ENCODE data around the gene ETV5. TPM values are rescaled to one million over a fixed set of nuclear protein-coding genes. Genes with fewer than 3 reads are reported as not detected.

Gene ETV5
- 0.10 and 0.74 TPM in 2 replicates for total RNA-seq
- 0.49 TPM for total RNA-seq (2013)
- polyA plus RNA-seq, result 0.12 and 0.92 TPM in 2 replicates
- polyA minus RNA-seq, result 0.43 and 3.9 TPM in 2 replicates

GRCh38 chr3:186108941-186109865 lies at the start of gene ETV5:
TSS of gene ETV5 (minus strand) at chr3:186109089. CDS start at chr3:186105868, 3,221 bp downstream.
- Histone ChIP-seq H4K20me1 (ENCODE audit: control insufficient read depth, insufficient read depth, low read length, poor library complexity, severe bottlenecking) (no peaks in the 10 kb centered on the region), H3K4me3 (ENCODE audit: control extremely low read depth in 1 of 5, extremely low read depth in 1 of 5, insufficient read depth in 1 of 5, low read depth in 2 of 5, low read length in 4 of 5) (peak within 1 kb of the TSS; percentile 51 to 73 (median 63)), H3K27ac (ENCODE audit: low read length in 2 of 2) (no peak within 1 kb of the TSS), H3K4me2 (replicated peaks; ENCODE audit: low read depth, low read length, poor library complexity, severe bottlenecking) (peak within 1 kb of the TSS; percentile 90), H3K27me3 (replicated peaks in 1 of 4; ENCODE audit: control extremely low read depth in 1 of 4, control insufficient read depth in 3 of 4, insufficient read depth in 4 of 4, low read length in 3 of 4) (peaks cover 2 to 79% (median 41%) of the 10 kb centered on the region in 4 experiments), H3K4me1 (ENCODE audit: control insufficient read depth in 2 of 2, insufficient read depth in 2 of 2, low read length in 2 of 2) (peaks cover 32 to 41% of the 10 kb centered on the region in 2 donors), H3K9ac (ENCODE audit: low read length) (peak within 1 kb of the TSS; percentile 70), H3K79me2 (ENCODE audit: control insufficient read depth, insufficient read depth, low read length) (no peaks in the 10 kb centered on the region), H3K36me3 (replicated peaks in 1 of 2; ENCODE audit: control extremely low read depth in 1 of 2, control insufficient read depth in 1 of 2, extremely low read depth in 1 of 2, insufficient read depth in 2 of 2, low read length in 1 of 2) (no peaks in the 10 kb centered on the region), H3K9me3 (ENCODE audit: control extremely low read depth in 1 of 3, control insufficient read depth in 2 of 3, insufficient read depth in 1 of 3, low read length in 2 of 3) (peaks cover 0 to 11% (median 0%) of the 10 kb centered on the region in 3 donors), H2AFZ (ENCODE audit: insufficient read depth, low read depth, low read length, poor library complexity, severe bottlenecking) (peak within 1 kb of the TSS; percentile 62)
- ChIA-PET POLR2A (interaction anchor here (0.6 to 1.5 kb wide), 3 partner anchors 75 to 674 kb away, joined by 4 read pairs; partner anchors contain the start of gene EIF4A2), CTCF (interaction anchor here (1.6 kb wide), 1 partner anchor 166 kb away, joined by 5 read pairs; no protein-coding TSS in a partner anchor)
- H3K27ac Mint-ChIP-seq, result peak within 1 kb of the TSS; percentile 71
- peak; percentile 95 for DNase-seq
- TF ChIP-seq, protein P1, sequence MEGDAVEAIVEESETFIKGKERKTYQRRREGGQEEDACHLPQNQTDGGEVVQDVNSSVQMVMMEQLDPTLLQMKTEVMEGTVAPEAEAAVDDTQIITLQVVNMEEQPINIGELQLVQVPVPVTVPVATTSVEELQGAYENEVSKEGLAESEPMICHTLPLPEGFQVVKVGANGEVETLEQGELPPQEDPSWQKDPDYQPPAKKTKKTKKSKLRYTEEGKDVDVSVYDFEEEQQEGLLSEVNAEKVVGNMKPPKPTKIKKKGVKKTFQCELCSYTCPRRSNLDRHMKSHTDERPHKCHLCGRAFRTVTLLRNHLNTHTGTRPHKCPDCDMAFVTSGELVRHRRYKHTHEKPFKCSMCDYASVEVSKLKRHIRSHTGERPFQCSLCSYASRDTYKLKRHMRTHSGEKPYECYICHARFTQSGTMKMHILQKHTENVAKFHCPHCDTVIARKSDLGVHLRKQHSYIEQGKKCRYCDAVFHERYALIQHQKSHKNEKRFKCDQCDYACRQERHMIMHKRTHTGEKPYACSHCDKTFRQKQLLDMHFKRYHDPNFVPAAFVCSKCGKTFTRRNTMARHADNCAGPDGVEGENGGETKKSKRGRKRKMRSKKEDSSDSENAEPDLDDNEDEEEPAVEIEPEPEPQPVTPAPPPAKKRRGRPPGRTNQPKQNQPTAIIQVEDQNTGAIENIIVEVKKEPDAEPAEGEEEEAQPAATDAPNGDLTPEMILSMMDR (IDR thresholded peaks at IDR 0.05), result no peak
- TF ChIP-seq EZH2 (IDR thresholded peaks at IDR 0.05; ENCODE audit: borderline replicate concordance, insufficient read depth, low read depth, low read length, poor library complexity, severe bottlenecking), result no peak
- peak; percentile 93 for ATAC-seq (ENCODE audit: low read depth)
- H3K9me3 Mint-ChIP-seq (ENCODE audit: insufficient read depth), result no peaks in the 10 kb centered on the region
- peak within 1 kb of the TSS; percentile 96 for H3K4me3 Mint-ChIP-seq
- peaks cover 38% of the 10 kb centered on the region for H3K4me1 Mint-ChIP-seq
- WGBS (ENCODE audit: insufficient coverage), result under 1% methylated on average over 55 of the region's 63 CpGs
- peaks cover 51% of the 10 kb centered on the region for H3K27me3 Mint-ChIP-seq
- intact Hi-C loops (cut with micrococcal nuclease), result loop anchor here (1.0 to 10.0 kb wide), 7 partner anchors 44 to 716 kb away; partner anchors contain the start of genes DGKG, DNAJB11 and EIF4A2
